HEK293 (cell line): ENCODE results near the gene LCN9.

ENCODE experiments used
- CTCF ChIA-PET: fragments of 350-600 bp; formaldehyde crosslinking; extraction: SDS; loops from one replicate; lab custom pipeline; 2021; ENCODE audit warnings: antibody characterized with exemption; lab: Yijun Ruan, JAX
- POLR2A ChIA-PET: fragments of 300-600 bp; formaldehyde crosslinking; extraction: SDS; loops from one replicate; lab custom pipeline; 2020; ENCODE audit warnings: antibody characterized with exemption, inconsistent platforms; lab: Yijun Ruan, JAX
- H3K27ac ChIP-seq: fragments of 200-500 bp; sonication (Bioruptor generic); 2 replicates; pipeline ENCODE4 v1.5.1; 2014; ENCODE audit warnings: low read depth, low read length, control low read depth, inconsistent platforms; ENCODE audit errors: extremely low read depth
- H3K36me3 ChIP-seq, 2 experiments: fragments of 200-500 bp in 1 of 2; sonication (Bioruptor generic) in 1 of 2; 1 replicate in 1 of 2; 2 replicates in 1 of 2; pipeline ENCODE4 v1.5.1; 2014 to 2017; ENCODE audit warnings: inconsistent platforms in 2 of 2, low read length in 2 of 2; ENCODE audit not compliant: control insufficient read depth in 2 of 2, insufficient read depth in 1 of 2
- H3K4me1 ChIP-seq: fragments of 200-500 bp; sonication (Bioruptor generic); 2 replicates; pipeline ENCODE4 v1.5.1; 2014; ENCODE audit warnings: mild to moderate bottlenecking, low read length, inconsistent platforms; ENCODE audit not compliant: control insufficient read depth, insufficient read depth
- H3K4me3 ChIP-seq: 2 replicates; pipeline ENCODE4 v1.5.1; 2011; ENCODE audit warnings: low read depth, mild to moderate bottlenecking, control low read depth, low read length, moderate library complexity
- H3K9me3 ChIP-seq: fragments of 200-500 bp; sonication (Bioruptor generic); 2 replicates; pipeline ENCODE4 v1.5.1; 2014; ENCODE audit warnings: low read depth, low read length, inconsistent platforms; ENCODE audit not compliant: control insufficient read depth, insufficient read depth
- MEIS1 ChIP-seq: sonication (generic); formaldehyde crosslinking; IDR thresholded peaks from 2 replicates; pipeline ENCODE4 v1.8.1; 2022; ENCODE audit warnings: missing genetic modification reagents, mild to moderate bottlenecking, borderline replicate concordance
- SCRT2 ChIP-seq: fragments of 450-650 bp; formaldehyde crosslinking; IDR thresholded peaks from 2 replicates; pipeline ENCODE4 v1.5.1; 2016; ENCODE audit warnings: missing biosample characterization, missing genetic modification characterization
- SP7 ChIP-seq: fragments of 450-650 bp; formaldehyde crosslinking; IDR thresholded peaks from 2 replicates; pipeline ENCODE4 v1.5.1; 2016; ENCODE audit warnings: missing biosample characterization, missing genetic modification characterization
- ZFHX2 ChIP-seq: fragments of 450-650 bp; formaldehyde crosslinking; conservative IDR thresholded peaks from 2 replicates; pipeline ENCODE4 v1.5.1; 2016; ENCODE audit warnings: missing biosample characterization, missing genetic modification characterization
- ZNF174 ChIP-seq: fragments of 450-650 bp; formaldehyde crosslinking; IDR thresholded peaks from 2 replicates; pipeline ENCODE4 v1.5.0; 2017; ENCODE audit warnings: missing biosample characterization, mild to moderate bottlenecking, missing genetic modification characterization
- ZNF274 ChIP-seq, 2 experiments: fragments of 200-500 bp in 1 of 2; fragments of 450-650 bp in 1 of 2; sonication (Bioruptor generic) in 1 of 2; formaldehyde crosslinking in 1 of 2; IDR thresholded peaks; 2 replicates each; pipeline versions ENCODE4 v1.5.1 to v1.6.1; 2014 to 2016; ENCODE audit warnings: borderline replicate concordance in 1 of 2, inconsistent platforms in 1 of 2, low read length in 1 of 2, missing biosample characterization in 1 of 2, missing genetic modification characterization in 1 of 2
- ZNF302 ChIP-seq: fragments of 450-650 bp; formaldehyde crosslinking; IDR thresholded peaks from 2 replicates; pipeline ENCODE4 v1.5.1; 2016; ENCODE audit warnings: missing biosample characterization, missing genetic modification characterization, low read depth
- ZNF391 ChIP-seq: fragments of 450-650 bp; formaldehyde crosslinking; IDR thresholded peaks from 2 replicates; pipeline ENCODE4 v1.5.1; 2016; ENCODE audit warnings: low read depth, missing biosample characterization, missing genetic modification characterization, borderline replicate concordance
- ZNF433 ChIP-seq: fragments of 450-650 bp; formaldehyde crosslinking; IDR thresholded peaks from 2 replicates; pipeline ENCODE4 v1.5.1; 2016; ENCODE audit warnings: missing biosample characterization, missing genetic modification characterization, low read depth
- ZNF549 ChIP-seq: fragments of 450-650 bp; IDR thresholded peaks from 2 replicates; pipeline ENCODE4 v1.5.1; 2018; ENCODE audit warnings: missing biosample characterization, missing genetic modification characterization, mild to moderate bottlenecking, inconsistent platforms, moderate library complexity
- ZNF623 ChIP-seq: fragments of 450-650 bp; formaldehyde crosslinking; IDR thresholded peaks from 2 replicates; pipeline ENCODE4 v1.5.1; 2016; ENCODE audit warnings: missing biosample characterization, missing genetic modification characterization
- ZNF670 ChIP-seq: fragments of 450-650 bp; formaldehyde crosslinking; IDR thresholded peaks from 2 replicates; pipeline ENCODE4 v1.5.1; 2016; ENCODE audit warnings: missing biosample characterization, missing genetic modification characterization, low read depth
- TF ChIP-seq, protein P1 (sequence below): sonication (generic); formaldehyde crosslinking; IDR thresholded peaks from 2 replicates; pipeline ENCODE4 v1.8.1; 2022; ENCODE audit warnings: mild to moderate bottlenecking, moderate library complexity, missing genetic modification reagents
- TF ChIP-seq, protein P2 (sequence below): fragments of 450-650 bp; formaldehyde crosslinking; IDR thresholded peaks from 2 replicates; pipeline ENCODE4 v1.5.1; 2016; ENCODE audit warnings: missing biosample characterization, missing genetic modification characterization, low read depth
- TF ChIP-seq, protein P3 (sequence below): fragments of 450-650 bp; formaldehyde crosslinking; IDR thresholded peaks from 2 replicates; pipeline ENCODE4 v1.5.1; 2016; ENCODE audit warnings: missing biosample characterization, missing genetic modification characterization, borderline replicate concordance
- TF ChIP-seq, protein P4 (sequence below): IDR thresholded peaks from 2 replicates; pipeline ENCODE4 v1.6.1; 2011; ENCODE audit warnings: mild to moderate bottlenecking, low read depth, low read length, borderline replicate concordance
- TF ChIP-seq, protein P5 (sequence below): fragments of 450-650 bp; formaldehyde crosslinking; IDR thresholded peaks from 2 replicates; pipeline ENCODE4 v1.5.1; 2016; ENCODE audit warnings: missing biosample characterization, missing genetic modification characterization, borderline replicate concordance

The LCN9 gene, protein sequence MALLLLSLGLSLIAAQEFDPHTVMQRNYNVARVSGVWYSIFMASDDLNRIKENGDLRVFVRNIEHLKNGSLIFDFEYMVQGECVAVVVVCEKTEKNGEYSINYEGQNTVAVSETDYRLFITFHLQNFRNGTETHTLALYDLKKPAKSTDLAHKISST

DNA sequence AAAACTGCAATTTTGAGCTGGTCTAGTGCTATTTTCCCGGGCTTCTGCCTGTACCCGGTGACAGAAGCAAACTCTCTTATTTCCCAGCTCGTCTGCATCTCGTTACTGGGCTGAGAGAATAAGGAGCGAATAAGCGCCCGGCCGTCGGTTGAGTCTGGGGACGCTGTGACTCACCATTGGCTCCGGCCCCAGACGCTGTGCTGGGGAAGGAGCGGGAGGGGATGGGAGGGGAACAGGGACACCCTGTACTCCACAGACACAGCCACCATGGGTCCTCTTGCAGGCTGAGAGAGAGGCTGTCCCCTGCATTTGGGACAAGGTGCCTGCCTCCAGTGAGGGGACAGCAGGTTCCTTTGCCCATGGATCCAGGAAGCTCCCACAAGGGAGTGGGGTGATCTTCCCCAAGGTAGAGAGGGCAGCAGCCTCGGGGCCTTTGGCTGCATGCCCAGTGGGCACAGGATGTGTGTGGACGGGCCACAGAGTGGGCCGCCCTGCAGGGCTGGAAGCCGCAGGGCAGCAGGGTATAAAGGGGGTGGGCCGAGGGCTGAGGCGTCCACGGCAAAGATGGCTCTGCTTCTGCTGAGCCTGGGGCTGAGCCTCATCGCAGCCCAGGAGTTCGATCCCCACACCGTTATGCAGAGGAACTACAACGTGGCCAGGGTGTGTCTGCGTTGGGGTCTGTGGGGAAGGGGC lies at the start of gene LCN9:
Gene LCN9, plus strand, starts transcription at position 552 of the 693 bp plus-strand sequence. Its CDS starts 13 bp downstream, at position 565.
- ChIA-PET CTCF (interaction anchor here (1.1 kb wide), 1 partner anchor 31 kb away, joined by 3 read pairs; no protein-coding TSS in a partner anchor), POLR2A (no interaction called here)
- Histone ChIP-seq H3K4me1 (no peaks in the 10 kb centered on the region), H3K36me3 (no peaks in the 10 kb centered on the region), H3K27ac (no peak within 1 kb of the TSS), H3K9me3 (no peaks in the 10 kb centered on the region), H3K4me3 (no peak within 1 kb of the TSS)
- TF ChIP-seq SCRT2 (tag by site-specific recombination) (no peak), ZNF433 (tag by site-specific recombination) (no peak), SP7 (no peak), ZNF670 (tag by site-specific recombination) (no peak), ZNF391 (tag by site-specific recombination) (no peak), ZNF549 (tag by site-specific recombination) (no peak), ZFHX2 (tag by site-specific recombination) (no peak), ZNF174 (tag by site-specific recombination) (no peak), ZNF302 (tag by site-specific recombination) (no peak), ZNF623 (no peak), ZNF274 (IDR thresholded peaks at IDR 0.05; ENCODE audit: low read length) (no peak), ZNF274 (tag by site-specific recombination; IDR thresholded peaks at IDR 0.05; ENCODE audit: borderline replicate concordance) (no peak), MEIS1 (CRISPR knock-in tag) (no peak)
- TF ChIP-seq, protein P1, sequence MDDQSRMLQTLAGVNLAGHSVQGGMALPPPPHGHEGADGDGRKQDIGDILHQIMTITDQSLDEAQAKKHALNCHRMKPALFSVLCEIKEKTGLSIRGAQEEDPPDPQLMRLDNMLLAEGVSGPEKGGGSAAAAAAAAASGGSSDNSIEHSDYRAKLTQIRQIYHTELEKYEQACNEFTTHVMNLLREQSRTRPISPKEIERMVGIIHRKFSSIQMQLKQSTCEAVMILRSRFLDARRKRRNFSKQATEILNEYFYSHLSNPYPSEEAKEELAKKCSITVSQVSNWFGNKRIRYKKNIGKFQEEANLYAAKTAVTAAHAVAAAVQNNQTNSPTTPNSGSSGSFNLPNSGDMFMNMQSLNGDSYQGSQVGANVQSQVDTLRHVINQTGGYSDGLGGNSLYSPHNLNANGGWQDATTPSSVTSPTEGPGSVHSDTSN (CRISPR knock-in tag), result no peak
- TF ChIP-seq, protein P2, sequence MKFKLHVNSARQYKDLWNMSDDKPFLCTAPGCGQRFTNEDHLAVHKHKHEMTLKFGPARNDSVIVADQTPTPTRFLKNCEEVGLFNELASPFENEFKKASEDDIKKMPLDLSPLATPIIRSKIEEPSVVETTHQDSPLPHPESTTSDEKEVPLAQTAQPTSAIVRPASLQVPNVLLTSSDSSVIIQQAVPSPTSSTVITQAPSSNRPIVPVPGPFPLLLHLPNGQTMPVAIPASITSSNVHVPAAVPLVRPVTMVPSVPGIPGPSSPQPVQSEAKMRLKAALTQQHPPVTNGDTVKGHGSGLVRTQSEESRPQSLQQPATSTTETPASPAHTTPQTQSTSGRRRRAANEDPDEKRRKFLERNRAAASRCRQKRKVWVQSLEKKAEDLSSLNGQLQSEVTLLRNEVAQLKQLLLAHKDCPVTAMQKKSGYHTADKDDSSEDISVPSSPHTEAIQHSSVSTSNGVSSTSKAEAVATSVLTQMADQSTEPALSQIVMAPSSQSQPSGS (tag by site-specific recombination), result no peak
- TF ChIP-seq, protein P3, sequence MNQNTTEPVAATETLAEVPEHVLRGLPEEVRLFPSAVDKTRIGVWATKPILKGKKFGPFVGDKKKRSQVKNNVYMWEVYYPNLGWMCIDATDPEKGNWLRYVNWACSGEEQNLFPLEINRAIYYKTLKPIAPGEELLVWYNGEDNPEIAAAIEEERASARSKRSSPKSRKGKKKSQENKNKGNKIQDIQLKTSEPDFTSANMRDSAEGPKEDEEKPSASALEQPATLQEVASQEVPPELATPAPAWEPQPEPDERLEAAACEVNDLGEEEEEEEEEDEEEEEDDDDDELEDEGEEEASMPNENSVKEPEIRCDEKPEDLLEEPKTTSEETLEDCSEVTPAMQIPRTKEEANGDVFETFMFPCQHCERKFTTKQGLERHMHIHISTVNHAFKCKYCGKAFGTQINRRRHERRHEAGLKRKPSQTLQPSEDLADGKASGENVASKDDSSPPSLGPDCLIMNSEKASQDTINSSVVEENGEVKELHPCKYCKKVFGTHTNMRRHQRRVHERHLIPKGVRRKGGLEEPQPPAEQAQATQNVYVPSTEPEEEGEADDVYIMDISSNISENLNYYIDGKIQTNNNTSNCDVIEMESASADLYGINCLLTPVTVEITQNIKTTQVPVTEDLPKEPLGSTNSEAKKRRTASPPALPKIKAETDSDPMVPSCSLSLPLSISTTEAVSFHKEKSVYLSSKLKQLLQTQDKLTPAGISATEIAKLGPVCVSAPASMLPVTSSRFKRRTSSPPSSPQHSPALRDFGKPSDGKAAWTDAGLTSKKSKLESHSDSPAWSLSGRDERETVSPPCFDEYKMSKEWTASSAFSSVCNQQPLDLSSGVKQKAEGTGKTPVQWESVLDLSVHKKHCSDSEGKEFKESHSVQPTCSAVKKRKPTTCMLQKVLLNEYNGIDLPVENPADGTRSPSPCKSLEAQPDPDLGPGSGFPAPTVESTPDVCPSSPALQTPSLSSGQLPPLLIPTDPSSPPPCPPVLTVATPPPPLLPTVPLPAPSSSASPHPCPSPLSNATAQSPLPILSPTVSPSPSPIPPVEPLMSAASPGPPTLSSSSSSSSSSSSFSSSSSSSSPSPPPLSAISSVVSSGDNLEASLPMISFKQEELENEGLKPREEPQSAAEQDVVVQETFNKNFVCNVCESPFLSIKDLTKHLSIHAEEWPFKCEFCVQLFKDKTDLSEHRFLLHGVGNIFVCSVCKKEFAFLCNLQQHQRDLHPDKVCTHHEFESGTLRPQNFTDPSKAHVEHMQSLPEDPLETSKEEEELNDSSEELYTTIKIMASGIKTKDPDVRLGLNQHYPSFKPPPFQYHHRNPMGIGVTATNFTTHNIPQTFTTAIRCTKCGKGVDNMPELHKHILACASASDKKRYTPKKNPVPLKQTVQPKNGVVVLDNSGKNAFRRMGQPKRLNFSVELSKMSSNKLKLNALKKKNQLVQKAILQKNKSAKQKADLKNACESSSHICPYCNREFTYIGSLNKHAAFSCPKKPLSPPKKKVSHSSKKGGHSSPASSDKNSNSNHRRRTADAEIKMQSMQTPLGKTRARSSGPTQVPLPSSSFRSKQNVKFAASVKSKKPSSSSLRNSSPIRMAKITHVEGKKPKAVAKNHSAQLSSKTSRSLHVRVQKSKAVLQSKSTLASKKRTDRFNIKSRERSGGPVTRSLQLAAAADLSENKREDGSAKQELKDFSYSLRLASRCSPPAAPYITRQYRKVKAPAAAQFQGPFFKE (tag by site-specific recombination), result no peak
- TF ChIP-seq, protein P4, sequence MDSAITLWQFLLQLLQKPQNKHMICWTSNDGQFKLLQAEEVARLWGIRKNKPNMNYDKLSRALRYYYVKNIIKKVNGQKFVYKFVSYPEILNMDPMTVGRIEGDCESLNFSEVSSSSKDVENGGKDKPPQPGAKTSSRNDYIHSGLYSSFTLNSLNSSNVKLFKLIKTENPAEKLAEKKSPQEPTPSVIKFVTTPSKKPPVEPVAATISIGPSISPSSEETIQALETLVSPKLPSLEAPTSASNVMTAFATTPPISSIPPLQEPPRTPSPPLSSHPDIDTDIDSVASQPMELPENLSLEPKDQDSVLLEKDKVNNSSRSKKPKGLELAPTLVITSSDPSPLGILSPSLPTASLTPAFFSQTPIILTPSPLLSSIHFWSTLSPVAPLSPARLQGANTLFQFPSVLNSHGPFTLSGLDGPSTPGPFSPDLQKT, result no peak
- TF ChIP-seq, protein P5, sequence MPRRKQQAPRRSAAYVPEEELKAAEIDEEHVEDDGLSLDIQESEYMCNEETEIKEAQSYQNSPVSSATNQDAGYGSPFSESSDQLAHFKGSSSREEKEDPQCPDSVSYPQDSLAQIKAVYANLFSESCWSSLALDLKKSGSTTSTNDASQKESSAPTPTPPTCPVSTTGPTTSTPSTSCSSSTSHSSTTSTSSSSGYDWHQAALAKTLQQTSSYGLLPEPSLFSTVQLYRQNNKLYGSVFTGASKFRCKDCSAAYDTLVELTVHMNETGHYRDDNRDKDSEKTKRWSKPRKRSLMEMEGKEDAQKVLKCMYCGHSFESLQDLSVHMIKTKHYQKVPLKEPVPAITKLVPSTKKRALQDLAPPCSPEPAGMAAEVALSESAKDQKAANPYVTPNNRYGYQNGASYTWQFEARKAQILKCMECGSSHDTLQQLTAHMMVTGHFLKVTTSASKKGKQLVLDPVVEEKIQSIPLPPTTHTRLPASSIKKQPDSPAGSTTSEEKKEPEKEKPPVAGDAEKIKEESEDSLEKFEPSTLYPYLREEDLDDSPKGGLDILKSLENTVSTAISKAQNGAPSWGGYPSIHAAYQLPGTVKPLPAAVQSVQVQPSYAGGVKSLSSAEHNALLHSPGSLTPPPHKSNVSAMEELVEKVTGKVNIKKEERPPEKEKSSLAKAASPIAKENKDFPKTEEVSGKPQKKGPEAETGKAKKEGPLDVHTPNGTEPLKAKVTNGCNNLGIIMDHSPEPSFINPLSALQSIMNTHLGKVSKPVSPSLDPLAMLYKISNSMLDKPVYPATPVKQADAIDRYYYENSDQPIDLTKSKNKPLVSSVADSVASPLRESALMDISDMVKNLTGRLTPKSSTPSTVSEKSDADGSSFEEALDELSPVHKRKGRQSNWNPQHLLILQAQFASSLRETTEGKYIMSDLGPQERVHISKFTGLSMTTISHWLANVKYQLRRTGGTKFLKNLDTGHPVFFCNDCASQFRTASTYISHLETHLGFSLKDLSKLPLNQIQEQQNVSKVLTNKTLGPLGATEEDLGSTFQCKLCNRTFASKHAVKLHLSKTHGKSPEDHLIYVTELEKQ (tag by site-specific recombination), result no peak
